COLO668 (cell line): ENCODE results near the gene ZNF774.
A peak's percentile ranks its signal among the peaks of the same experiment; 100 is the strongest.
"Not testable (repeated sequence)": the region's sequence is repeated elsewhere in the genome, so short reads cannot be mapped to it uniquely, and the experiment has no call there.

ENCODE experiments used
- DNase-seq: peaks from one replicate; lab custom pipeline; 2025; ENCODE audit not compliant: unreplicated experiment; lab: John Stamatoyannopoulos, UW

The ZNF774 gene

DNA sequence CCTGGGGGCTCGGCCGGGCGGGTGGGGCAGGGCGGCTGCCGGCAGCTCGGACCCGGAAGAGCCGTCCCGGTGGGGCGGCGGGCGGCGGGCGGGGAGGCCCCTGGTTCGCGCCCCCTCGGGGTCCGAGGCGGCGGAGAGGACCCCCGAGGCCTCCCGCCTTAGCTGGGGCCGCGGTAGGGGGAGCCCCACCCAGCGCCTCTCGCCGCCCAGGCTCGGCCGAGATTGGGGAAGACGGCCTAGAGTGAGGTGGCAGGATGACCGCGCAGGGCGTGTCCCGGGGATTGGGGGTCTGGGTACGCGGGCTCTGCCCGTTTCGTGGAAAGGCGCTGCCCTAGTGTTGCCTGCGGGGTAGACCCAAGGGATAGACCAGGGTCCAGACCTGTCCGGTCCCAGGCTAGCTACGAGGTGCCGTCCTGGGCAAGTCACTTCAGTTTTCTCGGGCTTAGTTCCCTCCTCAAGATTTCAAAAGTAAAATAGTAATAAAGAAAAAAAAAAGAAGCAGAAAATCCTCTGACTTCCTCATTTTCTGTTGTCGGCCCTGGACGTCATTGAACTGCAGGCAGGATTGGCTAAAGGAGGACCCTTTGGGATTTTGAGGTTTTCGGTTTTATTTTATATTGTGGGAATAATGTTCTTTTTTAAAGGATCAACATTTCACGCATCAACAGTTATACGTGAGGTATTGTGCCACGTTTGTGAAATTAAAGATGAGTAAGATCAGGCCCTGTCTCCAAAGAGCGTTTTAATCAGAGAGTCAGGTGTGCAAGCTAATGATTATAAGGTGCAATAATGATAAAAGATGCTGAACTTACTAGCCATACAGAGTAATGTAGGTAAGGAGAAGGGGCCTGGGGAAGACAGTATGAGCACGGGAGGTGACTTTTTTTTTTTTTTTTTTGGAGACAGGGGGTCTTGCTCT lies 36.6 kb downstream of the ZNF774 start:
- peak; percentile 57 for DNase-seq

DNA sequence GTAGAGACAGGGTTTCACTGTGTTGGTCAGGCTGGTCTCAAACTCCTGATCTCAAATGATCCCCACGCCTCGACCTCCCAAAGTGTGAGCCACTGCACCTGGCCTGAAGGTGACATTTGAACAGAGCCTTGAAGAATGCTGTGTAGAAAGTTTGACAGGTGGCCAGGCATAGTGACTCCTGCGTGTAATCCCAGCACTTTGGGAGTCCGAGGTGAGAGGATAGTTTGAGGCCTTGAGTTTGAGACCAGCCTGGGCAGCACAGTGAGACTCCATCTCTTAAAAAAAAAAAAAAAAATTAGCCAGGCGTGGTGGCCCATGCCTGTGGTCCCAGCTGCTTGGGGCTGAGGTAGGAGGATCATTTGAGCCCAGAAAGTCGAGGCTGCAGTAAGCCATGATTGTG lies 37.4 kb downstream of the ZNF774 start:
- DNase-seq: no peak

DNA sequence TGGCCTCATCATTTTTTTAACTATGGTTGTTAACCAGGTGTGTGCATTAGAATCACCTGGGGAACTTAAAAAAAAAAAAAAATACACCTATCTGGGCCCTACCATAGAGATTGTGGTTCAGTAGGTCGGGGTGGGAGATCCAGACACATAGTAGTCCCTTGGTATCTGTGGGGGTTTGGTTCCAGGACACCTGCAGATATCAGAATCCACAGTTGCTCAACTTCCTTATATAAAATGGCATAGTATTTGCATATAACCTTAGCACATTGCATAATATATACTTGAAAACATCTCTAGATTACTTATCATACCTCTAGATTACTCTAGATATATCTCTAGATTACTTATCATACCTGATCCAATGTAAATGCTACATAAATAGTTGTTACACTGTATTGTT lies 41.0 kb downstream of the ZNF774 start:
- no peak for DNase-seq

DNA sequence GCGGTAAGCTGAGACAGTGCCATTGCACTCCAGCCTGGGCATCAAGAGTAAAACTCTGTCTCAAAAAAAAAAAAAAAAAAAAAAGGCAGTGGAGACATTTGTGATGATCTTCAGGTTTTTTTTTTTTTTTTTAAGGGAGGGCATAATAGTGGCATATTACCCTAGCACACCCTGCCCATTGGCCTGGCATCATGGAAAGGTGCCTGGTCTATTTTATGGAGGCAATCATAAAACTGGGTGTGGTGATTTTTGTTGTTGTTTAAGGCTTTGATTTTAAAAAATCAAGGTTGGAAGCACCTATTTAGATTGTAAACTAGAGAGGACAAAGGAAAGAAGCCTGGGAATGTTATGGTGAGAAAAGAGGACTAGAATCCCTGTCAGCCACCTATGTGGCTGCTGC lies 42.0 kb downstream of the ZNF774 start:
- DNase-seq: no peak

DNA sequence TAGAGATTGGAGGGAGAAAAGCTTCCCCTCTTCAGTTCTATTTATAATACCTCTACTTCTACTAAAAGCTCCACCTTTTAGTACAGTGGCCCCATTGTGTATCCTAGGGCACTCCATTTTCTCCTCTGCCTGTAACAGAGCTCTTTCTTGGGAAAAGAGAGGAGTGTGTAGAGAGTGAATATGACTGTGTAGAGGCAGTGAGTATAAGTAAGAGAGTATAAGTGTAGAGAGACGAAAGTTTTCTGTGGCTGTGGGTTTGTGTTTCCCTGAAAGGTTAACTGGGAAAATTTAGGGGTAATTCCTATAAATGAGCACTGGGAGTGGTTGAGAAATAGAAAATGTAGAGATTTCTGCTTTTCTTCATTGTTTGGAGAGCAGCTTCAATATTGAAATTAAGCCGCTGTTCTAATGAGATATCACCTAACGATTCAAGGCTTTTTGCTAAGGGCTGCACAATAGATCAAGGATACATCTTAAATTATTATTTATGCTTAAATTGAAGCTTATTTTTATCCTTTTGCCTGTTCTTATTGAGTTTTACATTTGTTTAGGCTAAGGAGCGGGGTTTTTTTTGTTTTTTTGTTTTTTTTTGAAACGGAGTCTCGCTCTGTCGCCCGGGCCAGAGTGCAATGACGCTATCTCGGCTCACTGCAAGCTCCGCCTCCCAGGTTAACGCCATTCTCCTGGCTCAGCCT lies 42.8 kb downstream of the ZNF774 start:
- DNase-seq: no peak

DNA sequence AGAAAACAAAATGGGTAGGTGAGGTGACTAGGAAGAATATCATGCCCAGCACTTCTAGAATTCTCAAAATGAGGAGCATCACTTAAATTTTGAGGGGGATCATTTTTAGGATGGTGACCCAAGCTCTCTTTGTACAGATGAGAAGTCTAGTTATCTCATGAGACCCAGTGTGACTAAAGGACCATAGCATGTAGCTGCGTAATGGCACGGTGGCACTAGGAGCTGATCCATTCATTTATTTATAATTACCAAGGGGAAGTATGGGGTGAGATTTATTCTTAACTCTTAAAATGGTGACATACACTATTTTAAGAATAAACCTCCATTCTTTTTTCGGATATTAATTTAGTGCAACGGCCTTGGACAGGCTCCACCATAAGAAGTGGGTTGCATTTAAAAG lies 44.2 kb downstream of the ZNF774 start:
- no peak for DNase-seq

DNA sequence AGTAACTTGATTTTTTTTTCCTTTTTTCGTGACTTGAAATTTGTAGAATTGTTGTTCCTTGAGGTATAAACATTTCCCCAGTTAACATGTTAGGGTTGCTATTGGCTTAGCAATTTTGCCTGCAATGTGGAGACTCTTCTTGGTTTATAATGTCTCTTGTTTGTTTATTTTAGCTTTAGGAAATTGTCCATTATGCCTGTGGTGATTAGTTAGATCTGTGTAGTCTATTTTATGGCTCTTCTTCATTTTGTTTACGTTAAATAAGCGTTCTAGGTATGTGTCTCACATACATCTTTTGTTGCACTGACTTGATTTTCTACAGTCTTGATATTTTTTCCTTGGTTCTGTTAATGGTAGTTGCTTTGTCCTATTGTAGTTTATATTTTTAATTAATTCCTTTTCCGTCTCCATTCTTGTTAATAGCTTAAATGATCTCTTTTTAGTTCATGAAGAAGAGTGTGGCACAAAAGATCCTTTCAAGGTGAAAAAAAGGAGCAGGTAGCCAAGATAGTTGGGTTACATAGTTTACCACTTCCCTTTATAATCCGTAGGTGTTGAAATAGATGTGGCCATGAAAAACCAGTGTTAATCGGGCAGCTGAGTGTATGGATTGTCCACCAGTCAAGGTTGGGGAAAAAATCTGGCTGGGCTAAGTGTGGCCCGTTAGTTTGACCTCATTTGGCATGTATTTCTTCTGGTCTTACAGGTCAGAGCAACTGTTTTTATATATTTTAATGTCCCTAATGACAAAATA lies 48.1 kb downstream of the ZNF774 start:
- no peak for DNase-seq

DNA sequence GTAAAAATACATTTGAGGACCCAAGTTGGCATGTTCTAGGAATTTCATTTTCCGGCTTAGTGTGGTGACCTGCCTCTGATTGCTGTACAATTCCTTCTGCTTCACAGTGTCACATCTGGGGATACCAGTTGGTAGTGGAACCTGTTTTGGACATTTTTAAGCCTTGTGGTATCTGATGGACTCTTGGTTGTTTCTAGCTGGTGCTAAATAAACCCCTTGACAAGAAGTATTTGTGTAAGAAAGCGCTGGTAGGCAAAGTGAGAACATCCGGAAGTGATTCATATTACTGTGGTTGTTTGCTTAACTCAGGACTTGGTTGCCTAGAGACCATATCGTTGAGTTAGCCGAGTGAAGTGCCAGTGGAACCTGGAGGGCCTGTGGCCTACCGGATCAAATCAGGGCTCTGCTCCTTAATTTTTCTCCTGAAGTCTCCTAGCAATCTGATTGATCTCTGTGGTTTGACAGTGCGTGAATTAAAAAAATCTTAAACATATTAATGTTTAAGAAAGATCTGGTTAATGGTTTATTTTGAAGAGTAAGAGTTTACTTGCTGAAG lies 48.8 kb downstream of the ZNF774 start:
- peak; percentile 69 for DNase-seq

DNA sequence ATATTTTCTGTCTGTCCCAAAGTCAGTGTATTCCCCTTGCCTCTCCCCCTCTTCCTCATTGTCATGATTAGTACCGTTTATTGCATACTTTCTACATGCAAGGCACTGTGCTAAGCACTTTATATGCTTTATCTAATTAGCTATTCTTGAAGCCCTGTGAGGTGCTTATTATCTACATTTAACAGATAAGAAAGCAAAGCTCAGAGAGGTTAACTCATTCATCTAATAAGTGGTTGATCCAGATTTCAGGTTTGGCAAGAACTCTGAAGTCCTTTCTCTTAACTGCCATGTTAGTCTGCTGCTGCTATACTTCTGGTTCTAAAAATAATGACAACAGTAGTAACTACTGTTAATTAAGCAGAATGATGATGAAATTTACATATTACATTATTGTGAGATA lies 49.4 kb downstream of the ZNF774 start:
- DNase-seq: no peak

DNA sequence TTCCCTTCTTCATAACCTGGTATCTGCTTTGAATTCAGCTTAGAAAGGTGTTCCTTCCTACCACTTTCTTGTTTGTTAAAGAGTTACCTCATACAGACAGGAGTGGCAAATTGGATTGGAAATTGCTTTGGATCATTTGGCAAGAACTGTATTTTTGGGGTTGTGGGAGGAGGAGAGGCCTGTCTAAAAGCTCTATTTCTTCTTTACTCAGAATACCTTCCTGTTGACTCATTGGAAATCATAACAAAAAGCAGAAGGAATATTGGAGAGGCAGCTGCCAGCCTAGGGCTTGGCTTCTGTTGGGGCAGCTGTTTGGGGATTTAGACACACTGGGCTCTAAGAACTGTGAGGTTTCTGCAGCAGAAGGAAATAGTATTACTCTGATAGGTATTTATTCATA lies 50.1 kb downstream of the ZNF774 start:
- DNase-seq: peak; percentile 35

DNA sequence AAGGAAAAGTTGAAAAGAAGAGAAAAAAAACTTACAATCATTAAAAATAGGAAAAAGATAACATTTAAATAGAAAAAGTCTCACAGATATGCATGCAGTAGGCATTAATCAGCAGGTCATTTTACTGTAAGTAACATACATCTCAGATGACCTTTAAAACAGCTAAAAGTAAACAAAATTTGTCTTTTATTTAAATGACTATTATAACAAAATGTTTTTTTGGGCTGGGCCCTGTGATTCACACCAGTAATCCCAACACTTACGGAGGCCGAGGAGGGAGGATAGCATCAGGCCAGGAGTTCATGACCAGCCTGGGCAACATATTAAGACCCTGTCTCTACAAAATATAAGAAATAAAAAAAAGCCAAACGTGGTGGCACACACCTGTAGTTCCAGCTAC lies 50.7 kb downstream of the ZNF774 start:
- DNase-seq: no peak

DNA sequence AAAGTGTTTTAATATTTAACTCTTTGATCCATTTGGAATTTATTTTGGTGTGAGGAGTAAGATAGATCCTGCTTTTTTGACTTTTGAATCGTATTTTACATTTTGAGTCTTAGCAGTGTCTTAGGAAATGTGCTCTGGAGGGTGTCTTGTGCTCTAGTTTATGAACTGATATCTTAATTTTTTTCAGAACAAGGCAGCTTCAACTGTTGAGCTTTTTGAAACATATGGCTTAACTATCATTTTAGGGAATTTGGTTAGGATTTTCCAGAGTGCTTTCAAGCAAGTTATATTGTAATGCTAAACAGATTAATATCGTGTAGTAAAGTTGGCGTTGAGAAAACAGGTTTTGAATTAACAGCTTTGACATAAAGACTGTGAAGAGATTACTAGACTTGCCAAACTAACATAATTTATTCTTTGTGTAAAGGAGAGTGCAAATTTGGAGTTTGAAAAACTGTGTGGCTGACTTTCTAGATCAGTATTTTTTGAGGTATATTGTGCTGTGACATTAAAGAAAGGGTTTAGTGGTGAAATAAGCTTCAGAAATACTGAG lies 53.0 kb downstream of the ZNF774 start:
- DNase-seq: no peak

DNA sequence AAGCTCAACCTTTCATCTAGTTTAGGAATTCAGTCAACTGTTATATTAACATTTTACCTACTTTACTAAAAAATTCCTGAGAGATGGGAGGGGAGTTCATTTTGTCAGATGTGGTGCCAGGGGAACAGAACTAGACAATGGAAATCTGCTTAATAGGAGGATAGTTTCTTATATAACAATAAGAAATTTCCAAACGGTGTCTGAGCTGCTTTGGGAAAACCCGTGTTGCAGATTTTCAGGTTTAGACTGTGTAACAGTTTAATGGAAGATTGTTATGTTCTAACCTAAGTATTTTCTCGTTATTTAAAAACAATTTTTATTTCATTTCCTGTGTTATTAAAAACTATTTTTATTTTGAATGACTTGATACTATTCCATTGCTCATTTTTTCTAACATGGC lies 55.3 kb downstream of the ZNF774 start:
- no peak for DNase-seq

DNA sequence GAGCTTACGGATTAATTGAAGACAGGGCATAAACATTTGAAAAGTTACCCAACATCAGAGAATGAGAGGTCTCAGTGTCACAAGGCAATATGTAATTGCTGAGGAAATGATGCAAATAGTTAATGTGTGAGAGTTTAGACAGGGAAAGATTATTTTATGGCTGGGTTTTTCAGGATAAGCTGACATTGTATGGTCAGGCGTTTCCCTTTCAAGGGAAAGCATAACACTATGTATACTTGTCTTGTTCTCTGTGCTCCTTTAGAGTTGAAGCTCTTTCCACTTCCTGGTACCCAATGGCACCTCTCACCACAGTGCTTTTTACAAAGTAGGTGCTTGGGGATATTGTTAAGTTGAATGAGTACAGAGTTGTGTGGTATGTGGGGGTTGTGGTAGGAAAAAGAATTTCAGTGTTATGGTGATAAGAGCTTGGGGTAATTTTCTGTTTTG lies 55.8 kb downstream of the ZNF774 start:
- DNase-seq: no peak

DNA sequence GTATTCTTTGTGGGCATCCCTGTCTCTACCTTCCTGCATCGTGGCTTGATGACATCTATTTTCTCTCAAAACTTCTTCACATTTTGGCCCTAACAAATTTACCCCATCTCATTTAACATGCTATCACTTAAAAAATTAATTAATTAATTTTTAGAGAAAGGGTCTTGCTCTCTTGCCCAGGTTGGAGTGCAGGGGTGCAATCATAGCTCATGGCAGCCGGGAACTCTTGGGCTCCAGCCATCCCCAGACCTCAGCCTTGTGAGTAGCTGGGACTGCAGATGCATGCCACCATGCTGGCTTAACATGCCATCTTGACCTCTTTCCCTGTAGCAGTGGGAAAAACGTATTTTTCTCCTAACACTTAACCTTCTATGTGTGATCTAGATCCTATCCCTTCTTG lies 56.6 kb downstream of the ZNF774 start:
- no peak for DNase-seq

DNA sequence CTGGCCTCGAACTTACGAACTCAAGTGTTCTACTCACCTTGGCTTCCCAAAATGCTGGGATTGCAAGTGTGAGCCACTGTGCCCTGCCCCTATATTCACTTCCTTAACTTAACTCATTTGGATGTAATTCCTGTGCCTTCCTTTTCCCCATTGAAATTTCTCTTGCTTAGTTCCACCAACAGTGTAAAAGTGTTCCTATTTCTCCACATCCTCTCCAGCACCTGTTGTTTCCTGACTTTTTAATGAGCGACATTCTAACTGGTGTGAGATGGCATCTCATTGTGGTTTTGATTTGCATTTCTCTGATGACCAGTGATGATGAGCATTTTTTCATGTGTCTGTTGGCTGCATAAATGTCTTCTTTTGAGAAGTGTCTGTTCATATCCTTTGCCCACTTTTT lies 57.5 kb downstream of the ZNF774 start:
- DNase-seq: not testable (repeated sequence)

DNA sequence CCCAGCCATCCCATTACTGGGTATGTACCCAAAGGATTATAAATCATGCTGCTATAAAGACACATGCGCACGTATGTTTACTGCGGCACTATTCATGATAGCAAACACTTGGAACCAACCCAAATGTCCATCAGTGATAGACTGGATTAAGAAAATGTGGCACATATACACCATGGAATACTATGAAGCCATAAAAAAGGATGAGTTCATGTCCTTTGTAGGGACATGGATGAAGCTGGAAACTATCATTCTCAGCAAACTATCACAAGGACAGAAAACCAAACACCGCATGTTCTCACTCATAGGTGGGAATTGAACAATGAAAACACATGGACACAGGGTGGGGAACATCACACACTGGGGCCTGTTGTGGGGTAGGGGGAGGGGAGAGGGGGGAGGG lies 58.2 kb downstream of the ZNF774 start:
- not testable (repeated sequence) for DNase-seq

DNA sequence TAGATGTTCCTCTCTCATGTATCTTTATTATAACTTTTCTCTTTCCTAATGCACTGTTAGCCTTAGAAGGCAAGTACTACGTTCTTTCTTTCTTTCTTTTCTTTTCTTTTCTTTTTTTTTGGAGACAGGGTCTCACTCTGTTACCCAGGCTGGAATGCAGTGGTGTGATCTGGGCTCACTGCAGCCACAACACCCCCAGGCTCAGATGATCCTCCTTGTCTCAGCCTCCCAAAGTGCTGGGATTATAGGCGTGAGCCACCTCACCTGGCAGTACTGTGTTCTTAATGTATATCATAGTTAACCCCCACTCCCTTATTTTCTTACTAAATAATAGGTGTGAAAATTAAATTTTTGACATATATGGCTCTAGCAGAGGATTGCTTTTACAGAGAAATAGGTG lies 59.1 kb downstream of the ZNF774 start:
- DNase-seq: no peak
